ENCODE measurements around the gene EPSTI1.

The EPSTI1 gene

DNA sequence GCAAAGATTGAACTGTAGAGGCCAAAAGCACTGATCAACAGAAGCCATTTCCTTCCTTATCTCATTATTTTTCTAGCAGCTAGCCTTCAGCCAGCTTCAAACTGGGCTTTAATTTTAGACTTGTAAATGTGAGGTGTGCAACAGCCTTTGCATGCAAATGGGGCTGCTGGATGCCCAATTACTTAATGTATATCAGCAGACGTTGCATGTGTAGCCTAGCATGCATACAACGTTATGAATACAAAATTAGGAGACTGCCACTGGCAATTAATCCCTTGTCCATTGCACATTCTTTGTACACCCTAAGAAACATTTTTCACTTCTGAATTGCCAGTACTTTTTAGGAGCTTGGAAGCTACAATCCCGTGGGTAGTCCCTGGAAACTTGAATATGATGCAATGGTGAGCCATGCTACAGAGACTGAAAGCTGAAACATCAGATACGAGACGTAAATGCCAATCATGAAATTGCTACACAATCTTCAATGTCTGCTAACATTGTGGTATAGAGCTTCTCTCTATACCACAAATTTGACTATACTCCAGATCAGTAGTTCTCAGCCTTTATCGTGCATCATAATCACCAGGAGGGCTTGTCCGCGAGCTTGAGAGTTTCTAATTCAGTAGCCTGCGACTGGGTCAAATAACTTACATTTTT, 20.2 kb downstream of the EPSTI1 start:
- DNase-seq (ENCODE audit: low read depth) = no peak

DNA sequence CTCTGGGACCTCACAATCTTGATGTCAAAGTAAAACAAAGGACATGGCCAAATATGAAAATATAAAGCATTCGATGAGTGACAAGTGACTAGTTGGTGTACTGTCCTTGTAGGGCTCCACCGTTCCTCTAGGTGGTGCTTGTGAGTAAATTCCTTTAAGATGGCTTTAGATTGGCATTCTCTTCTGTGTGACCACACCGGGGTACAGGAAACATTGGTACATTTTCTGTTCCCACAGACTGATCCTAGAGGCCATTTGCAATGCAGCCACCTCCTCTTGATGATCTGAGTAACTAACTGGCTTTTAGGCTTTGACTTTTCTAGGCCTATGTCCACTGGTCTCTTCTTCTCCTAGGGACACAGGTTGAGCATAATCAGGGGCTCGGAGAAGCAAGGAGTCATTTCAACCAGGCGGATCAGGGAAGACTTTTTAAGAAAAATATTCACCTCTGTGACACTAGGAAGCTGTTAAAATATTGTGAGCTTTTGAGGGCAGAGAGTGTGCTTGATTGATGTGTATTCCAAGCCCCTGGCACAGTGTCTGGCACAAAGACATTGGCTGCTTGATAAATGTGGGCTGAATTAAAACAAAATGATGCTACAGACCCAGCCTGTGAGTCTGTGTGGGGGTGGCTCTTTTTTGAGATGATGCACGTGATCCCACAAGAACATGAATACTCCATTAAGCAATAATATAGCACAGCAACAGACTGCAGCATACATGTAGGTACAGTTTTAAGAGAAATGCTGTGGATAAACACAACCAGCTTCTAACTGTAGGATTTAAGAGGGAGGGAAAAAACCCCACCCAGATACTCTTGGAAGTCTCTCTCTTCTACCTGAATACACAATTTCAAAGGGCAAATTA, 21.0 kb downstream of the EPSTI1 start:
- no peak for DNase-seq (ENCODE audit: low read depth)

DNA sequence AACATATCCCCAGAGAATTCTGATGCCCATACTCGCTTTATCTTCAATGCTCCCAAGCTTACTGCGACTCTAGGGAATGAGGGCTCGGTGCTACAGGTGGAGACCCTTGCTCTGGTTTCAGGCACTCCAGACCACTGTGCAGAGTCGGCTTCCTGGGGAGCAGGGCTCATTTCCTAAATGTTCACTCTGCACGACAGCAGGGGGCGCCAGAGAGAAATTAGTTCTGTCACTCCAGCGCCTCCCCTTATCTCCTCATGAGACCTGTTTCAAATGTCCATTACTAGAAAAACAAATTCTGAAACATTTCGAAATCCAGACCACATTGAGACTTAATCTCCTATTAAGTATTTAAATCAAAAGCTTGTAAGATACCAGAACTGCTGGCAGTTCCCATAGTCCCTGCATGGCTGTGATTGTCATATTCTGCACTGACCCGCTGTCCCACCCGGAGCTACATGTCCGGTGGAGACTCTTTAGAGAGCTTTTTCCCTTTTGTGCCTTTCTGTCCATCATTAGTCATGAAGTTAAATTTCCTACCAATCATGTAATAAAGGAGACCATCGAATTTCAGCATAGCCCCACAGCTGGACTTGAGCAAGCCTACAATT, 22.4 kb downstream of the EPSTI1 start:
- DNase-seq (ENCODE audit: low read depth) = peak; percentile 65

DNA sequence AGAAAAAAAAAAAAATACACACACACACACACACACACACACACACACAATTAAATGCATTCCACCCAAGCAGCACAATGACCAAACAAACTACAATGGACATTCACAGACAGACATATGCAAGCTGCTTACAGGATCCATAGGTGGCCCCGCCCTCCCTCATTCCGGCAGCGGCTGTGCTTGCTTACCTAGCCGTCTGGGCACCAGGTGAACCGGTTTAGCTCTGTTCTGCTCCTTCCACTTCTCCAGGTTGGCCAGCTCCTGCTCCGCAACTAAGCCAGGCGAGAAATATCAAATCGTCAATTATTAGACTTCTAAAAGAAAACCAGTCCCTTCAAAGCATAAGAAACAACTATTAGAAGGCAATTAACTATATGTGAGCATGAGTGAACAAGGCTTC, 23.1 kb downstream of the EPSTI1 start:
- no peak for DNase-seq (ENCODE audit: low read depth)

DNA sequence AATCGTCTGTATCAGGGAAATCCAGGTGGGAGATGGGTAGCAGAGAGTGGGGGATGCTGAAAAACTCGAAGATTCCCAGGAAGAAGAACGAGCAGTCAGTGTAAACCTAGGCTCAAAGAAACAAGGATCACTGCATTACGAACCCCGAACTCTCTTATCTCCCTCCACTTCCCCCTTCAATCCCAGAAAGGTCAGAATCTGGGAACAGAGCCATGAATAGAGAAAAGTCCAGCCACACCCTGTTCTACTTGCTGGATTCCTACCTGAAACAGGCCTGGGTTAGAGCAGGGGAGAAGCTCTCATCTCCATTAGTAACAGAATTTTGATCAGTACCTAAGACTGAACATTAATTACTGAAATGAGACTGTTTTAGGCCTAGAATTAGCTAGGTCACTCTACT, 24.4 kb downstream of the EPSTI1 start:
- no peak for DNase-seq (ENCODE audit: low read depth)

DNA sequence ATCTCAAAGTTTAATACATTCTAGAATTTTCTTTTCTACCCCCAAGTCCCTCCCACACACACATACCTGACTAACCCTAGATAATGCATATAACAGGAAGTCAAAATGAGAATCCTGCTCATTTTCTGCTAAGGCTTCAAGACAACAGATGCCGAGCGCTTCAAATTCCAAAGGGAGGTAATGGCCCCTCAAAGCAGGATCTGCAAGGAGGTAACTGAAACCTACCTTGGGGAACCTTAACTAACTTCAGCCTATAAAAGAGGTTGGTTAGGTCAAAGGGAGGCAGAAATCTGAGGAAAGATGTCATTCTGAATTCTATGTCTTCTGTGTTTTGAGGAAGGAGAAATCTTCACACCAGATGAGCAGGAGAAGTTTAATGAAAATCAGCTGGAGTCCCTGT, 26.8 kb downstream of the EPSTI1 start:
- DNase-seq (ENCODE audit: low read depth) = no peak

DNA sequence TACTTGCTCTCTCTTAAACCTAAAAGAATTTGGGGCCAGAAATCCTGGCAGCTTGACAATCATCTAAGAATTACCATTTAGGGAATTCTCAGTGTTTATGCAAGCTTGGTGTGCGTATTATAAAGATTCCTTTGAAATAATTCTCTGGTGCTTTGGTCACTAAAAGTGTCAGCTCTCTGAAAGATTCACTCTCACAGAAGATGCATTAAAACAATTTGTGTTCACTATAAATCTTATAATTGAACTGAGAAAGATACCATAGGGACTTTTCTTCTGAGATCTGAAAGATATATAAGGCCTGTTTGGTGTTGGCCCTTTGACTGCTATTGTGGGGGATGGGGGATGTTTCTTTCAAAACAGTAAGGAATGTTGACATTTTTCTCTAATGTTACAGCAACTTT, 27.3 kb downstream of the EPSTI1 start:
- DNase-seq (ENCODE audit: low read depth) = no peak

DNA sequence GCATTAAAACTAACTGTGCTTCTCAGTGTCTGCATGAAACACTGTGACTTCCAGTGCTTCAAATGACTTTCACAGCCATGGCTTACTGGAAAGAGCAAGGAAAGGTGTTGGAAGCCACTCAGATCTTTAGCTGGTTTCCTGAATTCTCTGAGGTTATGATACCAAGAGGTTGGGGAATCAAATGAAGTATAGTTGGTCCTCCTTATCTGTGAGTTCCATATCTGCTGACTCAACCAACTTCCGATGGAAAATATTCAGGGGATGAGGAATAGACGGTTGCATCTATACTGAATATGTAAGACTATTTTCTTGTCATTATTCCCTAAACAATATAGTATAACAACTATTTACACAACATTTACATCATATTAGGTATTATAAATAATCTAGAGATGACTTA, 32.4 kb downstream of the EPSTI1 start:
- DNase-seq (ENCODE audit: low read depth) = no peak

DNA sequence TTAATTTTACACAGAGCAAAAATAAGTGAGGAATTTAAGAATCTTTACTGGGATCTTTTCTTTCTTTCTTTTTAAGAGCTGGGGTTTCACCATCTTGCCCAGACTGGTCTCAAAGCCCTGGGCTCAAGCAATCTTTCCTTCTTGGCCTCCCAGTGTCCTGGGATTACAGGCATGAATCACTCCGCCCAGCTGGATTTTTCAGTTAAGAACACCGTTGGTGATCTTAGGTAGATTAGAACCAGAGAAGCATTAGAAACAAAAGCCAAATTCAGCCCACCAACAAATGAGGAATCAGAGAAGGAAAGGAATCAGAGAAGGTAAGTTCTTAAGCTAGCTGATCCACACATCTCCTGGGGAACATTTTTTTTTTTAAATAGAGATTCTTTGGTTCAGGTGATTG, 34.2 kb downstream of the EPSTI1 start:
- DNase-seq (ENCODE audit: low read depth) = no peak

DNA sequence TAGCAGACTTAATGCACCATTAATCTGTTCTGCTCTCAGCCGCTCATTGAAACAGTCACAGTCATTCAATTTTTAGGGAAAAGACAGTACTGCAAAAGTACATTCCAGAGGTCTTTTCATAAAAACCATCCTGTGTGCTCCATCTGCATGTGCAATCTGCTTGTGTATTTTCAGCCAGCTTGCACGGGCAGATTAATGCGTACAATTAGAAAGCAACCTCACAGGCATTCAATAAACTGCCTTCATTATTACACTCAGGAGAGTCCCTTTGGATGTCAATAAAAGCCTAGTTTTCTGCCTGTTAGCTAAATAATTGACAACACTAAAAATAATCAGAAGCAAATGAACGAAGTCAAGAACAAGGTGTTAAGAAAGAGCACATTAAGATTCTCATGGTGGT, 41.9 kb downstream of the EPSTI1 start:
- DNase-seq (ENCODE audit: low read depth) = no peak

DNA sequence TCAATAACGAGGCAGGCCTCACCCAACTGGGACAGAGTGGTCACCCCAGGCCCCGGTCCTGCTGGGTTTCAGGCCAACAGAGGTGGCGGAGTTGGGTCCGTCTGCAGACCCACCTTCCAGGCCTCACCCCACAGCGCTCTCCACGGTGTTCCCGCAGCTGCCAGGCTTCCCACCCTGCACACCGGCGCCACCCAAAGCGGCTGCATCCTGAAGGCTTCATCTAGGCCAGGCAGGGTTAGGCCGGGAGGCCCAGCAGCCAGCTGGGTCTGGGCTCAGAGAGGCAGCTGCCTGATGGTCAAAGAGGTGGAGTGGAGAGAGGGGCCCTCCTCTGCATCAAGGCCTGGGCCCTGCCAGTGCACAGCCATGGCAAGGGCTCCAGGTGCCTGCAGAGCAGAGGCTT, 44.1 kb downstream of the EPSTI1 start:
- no peak for DNase-seq (ENCODE audit: low read depth)

DNA sequence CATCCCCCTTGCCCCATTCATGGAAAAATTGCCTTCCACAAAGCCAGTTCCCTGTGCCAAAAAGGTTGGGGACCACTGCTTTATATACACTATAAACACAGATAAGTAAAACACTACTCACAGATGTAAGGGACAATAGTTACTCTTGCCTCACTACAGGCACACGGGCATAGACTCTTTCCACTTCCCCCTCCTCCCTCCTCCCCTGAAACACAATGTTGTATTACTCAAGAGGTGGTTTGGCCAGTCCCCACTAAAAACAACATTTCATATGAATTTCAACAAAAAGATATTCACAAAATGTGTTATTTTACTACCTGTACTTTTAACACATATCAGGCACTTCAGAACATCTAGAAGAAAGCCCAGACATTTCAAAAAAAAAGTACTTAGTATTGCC, 45.1 kb downstream of the EPSTI1 start:
- no peak for DNase-seq (ENCODE audit: low read depth)

DNA sequence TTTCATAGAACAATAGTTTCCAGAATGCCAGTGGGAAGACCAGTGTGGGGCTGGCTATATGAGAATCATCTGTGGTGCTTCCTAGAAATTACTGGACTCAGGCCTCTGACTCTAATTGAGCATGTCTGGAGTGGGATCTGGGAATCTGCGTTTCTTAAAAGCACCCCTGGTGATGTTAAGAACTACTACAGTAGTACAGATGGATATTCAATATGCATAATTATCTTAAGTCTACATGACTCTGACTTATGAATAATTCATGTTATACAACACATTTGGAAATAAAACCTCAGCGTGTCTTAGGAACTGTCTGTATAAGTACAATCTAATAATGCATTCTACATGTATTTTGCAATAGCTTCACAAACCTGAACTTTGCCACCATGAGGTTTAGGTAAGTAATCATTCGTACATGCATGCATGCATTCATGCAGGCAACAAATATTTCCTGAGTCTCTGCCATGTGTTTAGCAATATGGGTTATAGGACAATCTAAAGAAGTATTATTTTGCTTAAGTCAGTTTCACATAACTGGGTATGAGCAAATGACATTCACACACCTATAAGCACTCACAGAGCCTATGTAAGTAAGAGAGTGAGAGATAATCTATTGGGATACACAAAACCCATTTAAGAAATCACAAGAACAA, 62.0 kb downstream of the EPSTI1 start:
- DNase-seq (ENCODE audit: low read depth) = no peak

DNA sequence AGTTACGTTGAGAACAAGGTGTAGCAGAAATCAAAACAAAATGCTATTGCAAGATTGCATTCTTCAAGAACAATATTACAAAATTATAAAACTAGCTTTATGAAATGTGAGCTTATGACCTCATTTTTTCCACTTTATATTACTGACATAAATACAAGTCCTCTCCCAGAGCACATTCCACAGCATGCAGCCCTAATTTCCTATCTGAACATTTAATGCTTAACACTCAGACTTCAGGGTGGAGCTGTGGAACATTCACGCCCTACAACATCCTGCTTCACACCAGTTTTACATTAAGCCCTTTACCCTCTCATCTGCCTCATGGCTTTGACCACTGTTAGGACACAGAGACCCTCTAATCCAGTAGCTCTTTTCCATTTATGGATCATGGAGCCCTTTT, 65.5 kb downstream of the EPSTI1 start:
- no peak for DNase-seq (ENCODE audit: low read depth)

DNA sequence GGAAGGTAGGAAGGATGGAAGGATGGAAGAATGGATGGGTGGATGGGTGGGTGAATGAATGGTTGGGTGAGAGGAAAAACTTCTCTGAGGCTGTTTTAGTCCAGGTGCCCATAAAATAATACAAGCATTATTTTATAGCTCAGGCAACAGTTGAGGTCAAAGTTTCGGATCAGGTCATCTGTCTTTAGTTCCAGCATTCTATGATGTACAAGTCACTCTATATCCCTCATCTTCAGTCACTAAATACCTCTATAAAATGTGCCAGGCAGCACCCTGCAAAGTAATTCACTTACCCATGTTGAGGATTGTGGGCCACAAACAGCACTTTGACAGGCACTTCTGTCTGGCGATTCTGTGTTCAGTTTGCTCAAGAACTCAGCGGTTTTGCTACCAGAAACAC, 66.0 kb downstream of the EPSTI1 start:
- no peak for DNase-seq (ENCODE audit: low read depth)

DNA sequence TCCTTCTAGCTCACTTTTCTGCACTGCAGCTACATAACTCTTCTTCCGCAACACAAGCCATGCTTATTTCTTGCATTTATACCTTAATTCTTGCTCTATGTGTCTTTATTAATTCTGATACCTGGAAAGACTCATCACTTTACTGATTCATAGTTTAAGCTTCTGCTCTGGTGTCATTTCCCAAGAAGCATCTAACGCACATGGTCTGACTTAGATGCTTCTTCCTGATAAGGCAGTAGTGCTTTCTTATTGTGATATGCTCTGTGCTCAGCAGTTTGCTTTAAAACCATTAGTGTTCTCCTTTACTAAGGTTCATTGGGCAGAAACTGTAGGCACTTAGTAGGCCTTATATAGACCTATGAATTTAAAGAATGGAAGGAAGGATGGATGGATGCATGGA, 66.4 kb downstream of the EPSTI1 start:
- DNase-seq (ENCODE audit: low read depth) = no peak

DNA sequence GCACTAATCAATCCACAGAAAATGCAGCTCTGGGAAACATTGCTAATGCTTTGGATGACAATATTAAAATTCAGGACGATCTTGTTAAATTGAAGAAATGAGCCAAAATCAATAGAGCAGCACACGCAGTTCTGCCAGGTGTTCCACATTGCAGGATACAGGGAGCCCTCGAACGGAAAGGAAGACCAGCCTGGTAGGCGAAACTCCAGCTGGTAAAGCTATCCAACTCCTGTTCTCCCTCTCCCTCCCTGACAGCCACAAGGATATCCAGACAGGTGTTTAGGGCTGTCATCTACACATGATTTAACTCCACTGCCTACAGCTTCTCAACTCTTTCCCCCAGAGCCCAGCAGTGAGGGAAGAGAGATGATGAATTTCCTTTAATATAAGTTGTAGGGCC, 67.7 kb downstream of the EPSTI1 start:
- no peak for DNase-seq (ENCODE audit: low read depth)

DNA sequence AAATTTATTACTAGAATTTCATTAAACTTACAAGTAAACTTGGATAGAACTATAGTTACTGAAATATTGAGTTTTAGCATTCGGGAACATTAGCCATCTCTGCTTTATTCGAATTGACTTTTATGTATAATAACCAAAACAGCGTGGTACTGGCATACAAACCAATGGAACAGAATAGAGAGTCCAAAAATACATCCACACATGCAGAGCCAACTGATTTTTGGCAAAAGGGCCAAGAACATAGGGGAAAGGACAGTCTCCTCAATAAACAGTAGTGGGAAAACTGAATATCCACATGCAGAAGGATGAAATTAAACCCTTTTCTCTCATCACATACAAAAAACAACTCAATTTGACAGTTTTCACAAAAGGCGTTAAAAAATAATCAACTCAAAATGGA, 84.3 kb downstream of the EPSTI1 start:
- DNase-seq (ENCODE audit: low read depth) = no peak

DNA sequence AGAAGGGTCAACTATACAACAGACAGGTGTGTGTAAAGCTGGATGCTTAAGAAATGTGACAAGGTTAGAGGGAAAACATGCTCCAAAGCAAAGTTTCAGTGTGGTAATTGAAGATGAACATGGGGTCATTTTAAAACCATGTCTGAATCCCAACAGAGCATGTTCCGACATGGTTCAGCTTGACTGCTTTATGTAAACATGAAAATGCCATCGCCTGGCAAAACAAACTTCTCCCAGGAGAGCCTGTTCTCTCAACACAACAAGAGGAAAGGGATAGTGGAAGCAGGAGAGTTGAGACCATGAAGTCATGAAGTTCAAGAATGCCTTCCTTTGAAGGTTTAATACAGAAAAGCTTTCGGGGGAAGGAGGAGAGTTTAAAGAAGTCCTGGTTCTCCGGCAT, 85.8 kb downstream of the EPSTI1 start:
- no peak for DNase-seq (ENCODE audit: low read depth)

DNA sequence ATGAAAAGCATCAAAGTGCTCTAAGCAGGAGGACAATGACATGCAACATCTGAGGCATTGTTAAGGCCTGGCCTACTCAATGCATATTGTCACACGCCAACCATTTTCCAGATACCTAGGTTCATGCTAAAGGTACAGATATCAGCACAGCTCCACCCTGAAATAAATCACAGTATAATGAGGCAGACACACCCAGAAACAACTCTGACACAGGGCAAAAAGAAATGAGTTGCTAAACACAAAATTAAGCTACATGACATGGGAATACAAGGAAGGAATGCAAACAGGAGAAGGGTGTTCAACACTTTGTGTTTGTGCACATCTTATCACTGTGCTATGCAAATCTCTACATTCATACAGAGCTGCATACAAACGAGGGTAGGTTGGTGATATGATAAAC, 86.5 kb downstream of the EPSTI1 start:
- no peak for DNase-seq (ENCODE audit: low read depth)

DNA sequence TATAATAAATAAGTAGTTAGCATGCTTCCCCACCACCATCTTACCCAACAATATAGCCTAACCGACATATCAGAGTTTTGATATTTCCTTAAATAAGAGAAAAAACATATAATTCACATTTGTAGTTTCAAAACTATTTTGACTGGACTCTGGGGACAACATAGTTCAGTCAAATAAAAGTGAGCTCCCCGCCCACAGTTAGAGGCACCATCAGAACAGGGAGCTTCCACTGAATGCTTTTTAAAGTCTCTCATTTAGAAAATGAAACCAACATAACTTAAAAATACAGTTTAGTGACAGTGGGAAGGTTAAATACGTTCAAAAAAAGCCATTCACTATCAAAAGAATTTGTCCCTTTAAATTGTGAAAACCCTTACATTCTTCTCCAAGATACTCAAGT, 92.8 kb downstream of the EPSTI1 start:
- no peak for DNase-seq (ENCODE audit: low read depth)

DNA sequence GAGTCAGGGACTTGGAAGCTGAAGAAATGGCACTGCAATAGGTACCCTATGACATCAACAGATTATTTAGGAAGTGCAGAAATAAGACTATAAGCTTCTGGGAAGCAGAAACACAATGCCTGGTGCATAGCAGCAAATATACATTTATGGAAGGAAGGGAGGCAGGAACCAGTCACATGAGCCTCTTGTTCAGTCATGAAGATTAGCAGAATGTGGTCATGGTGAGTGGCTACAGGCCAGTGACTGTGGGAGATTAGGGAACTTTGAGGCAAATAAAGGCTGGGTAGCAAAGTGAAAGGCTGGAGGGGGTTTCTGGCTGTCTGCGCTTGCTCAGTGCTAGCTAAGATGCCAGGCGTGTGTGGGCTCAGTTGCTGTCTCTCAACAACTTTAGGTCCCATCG, 96.3 kb downstream of the EPSTI1 start:
- no peak for DNase-seq (ENCODE audit: low read depth)

DNA sequence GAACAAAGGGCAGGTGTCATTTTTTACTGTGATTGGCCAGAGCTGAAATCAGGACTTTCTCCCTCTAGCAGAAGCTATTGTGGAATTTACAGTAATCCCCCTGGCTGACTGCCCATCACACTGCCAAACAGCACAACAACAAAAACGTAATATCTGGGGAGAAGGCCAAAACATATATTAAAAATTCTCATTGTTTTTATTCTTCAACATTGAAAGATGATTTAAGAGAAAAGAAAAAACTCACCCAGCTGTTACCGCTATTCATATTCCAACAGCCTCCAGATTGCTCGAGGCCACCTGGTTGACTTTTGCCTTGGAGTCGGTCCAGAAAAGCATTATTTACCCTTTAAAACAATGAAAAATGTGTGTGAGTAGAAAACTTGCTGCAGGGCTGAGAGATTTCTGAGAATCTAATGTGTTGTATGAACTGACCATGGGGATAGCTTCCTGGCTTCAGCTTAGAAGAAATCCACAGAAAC, 97.2 kb downstream of the EPSTI1 start:
- DNase-seq (ENCODE audit: low read depth) = no peak

All from activated T-helper 1 cell treated with Interleukin-2 at 50 U/mL for 16 hours (primary cell).